A673 (cell line): ENCODE results near the gene JMJD1C.

Experiments
- CTCF ChIP-seq: fragments of 300-800, 200-600 bp; sonication (generic); conservative IDR thresholded peaks from 2 replicates; pipeline ENCODE4 v1.5.1; 2017; ENCODE audit warnings: low read depth, mild to moderate bottlenecking, antibody characterized with exemption, low read length, moderate library complexity, mixed read lengths
- EZH2 ChIP-seq: fragments of 200-600 bp; sonication (generic); IDR thresholded peaks from 2 replicates; pipeline ENCODE4 v1.6.1; 2017; ENCODE audit warnings: borderline replicate concordance, low read depth, mild to moderate bottlenecking, mixed read lengths, antibody characterized with exemption, low read length; ENCODE audit not compliant: poor library complexity, severe bottlenecking

DNA sequence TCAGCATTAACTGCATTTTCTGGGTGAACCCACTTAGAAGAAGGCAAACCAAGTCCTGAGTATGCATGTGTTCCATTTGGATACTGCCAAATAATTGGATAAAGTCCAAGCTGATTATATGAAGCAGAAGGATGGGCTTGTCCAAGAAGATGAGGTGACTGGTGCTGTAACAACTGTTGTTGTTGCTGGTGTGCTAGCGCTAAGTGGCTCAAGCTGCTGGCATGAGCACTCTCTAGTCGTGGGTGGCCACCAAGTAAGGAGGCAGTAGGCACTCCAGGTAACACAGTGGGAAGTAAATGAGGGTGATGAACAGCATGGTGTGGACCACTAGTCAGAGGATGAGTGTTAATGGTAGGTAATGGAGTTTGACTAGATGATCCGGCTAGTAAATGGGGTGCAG lies 252.3 kb downstream of the JMJD1C start:
- TF ChIP-seq EZH2 (no peak), CTCF (no peak)
